ENCODE measurements around the gene MED9.

The MED9 gene

GRCh38 chr17:17506181-17506741 is 29.5 kb downstream of the MED9 start:
- DNase-seq = no peak

GRCh38 chr17:17506893-17507464 is 30.2 kb downstream of the MED9 start:
- DNase-seq = no peak

- no peak for DNase-seq
These were observed 30.7 kb downstream of the MED9 start for GRCh38 chr17:17507465-17508011.

GRCh38 chr17:17508019-17508535 is 31.3 kb downstream of the MED9 start:
- DNase-seq = no peak

GRCh38 chr17:17508646-17509591 is 32.1 kb downstream of the MED9 start:
- DNase-seq = no peak

- DNase-seq = no peak
These were observed 33.0 kb downstream of the MED9 start for GRCh38 chr17:17509601-17510425.

GRCh38 chr17:17510456-17511292 is 33.9 kb downstream of the MED9 start:
- DNase-seq = no peak

- no peak for DNase-seq
These were observed 34.5 kb downstream of the MED9 start for GRCh38 chr17:17511293-17511741.

GRCh38 chr17:17511881-17512858 is 35.4 kb downstream of the MED9 start:
- DNase-seq = no peak

GRCh38 chr17:17512866-17513265 is 36.1 kb downstream of the MED9 start:
- no peak for DNase-seq

- DNase-seq = no peak
These were observed 36.8 kb downstream of the MED9 start for GRCh38 chr17:17513626-17514025.

- no peak for DNase-seq
These were observed 37.7 kb downstream of the MED9 start for GRCh38 chr17:17514361-17514992.

GRCh38 chr17:17514993-17515933 is 38.5 kb downstream of the MED9 start:
- no peak for DNase-seq

- DNase-seq = no peak
These were observed 39.4 kb downstream of the MED9 start for GRCh38 chr17:17515934-17516930.

GRCh38 chr17:17516941-17517720 is 40.3 kb downstream of the MED9 start:
- no peak for DNase-seq

GRCh38 chr17:17518014-17518413 is 41.2 kb downstream of the MED9 start:
- DNase-seq = no peak
